ENCODE measurements around the gene GLDN. TPM values are rescaled to one million over a fixed set of nuclear protein-coding genes. Genes with fewer than 3 reads are reported as not detected.

GLDN gene
- total RNA-seq, 1 experiment from 2014 or later = 1.3 TPM

DNA sequence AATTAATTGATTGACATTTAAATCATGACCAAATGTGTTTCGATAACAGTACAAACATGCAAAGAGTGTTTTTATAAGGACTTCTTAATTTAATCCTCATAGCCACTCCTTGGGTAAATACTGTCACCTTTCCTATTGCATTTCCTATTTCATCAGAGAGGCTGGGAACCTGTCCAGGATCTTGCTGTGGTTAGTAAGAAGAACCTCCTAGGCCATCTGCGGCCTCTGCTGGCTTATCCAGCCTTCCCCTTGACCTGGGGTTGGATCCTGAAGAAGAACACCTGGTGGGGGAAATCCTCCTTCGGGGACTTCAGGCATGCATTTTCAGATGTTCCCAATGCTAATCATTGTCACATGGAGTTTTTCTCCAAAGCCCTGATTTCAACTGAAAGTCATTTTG is 25.5 kb downstream of the GLDN start:
- H3K36me3 Mint-ChIP-seq (ENCODE audit: insufficient read depth in 1 of 3, low read depth in 3 of 3) = no peaks in the 10 kb centered on the region
- H3K4me1 Mint-ChIP-seq = peaks cover 5 to 9% of the 10 kb centered on the region in 2 experiments
- Histone ChIP-seq H3K4me1 (ENCODE audit: insufficient read depth, low read length) (no peaks in the 10 kb centered on the region), H4K5ac (ENCODE audit: insufficient read length, low read depth, low read length) (no peak overlapping the region), H3K4ac (ENCODE audit: low read depth, low read length) (no peak overlapping the region), H3K56ac (ENCODE audit: insufficient read length, low read depth, low read length) (no peak overlapping the region), H3K4me2 (ENCODE audit: insufficient read depth, insufficient read length, low read length) (no peak overlapping the region), H2AK5ac (ENCODE audit: insufficient read length, low read length) (no peak overlapping the region), H2AFZ (ENCODE audit: low read length) (no peak overlapping the region), H2BK5ac (ENCODE audit: insufficient read length, low read length) (no peak overlapping the region), H3K18ac (ENCODE audit: insufficient read length, low read depth, low read length) (no peak overlapping the region), H3K79me1 (ENCODE audit: insufficient read depth, low read depth, low read length, poor library complexity, severe bottlenecking) (no peaks in the 10 kb centered on the region), H3K23ac (ENCODE audit: insufficient read length, low read depth, low read length) (no peak overlapping the region), H2BK12ac (ENCODE audit: insufficient read length, low read depth, low read length) (no peak overlapping the region), H3K9ac (ENCODE audit: extremely low read depth, insufficient read length, low read length) (no peak overlapping the region), H3K23me2 (ENCODE audit: insufficient read length, low read depth, low read length, poor library complexity, severe bottlenecking) (no peaks in the 10 kb centered on the region), H3K14ac (ENCODE audit: insufficient read depth, low read length) (no peak overlapping the region), H4K20me1 (ENCODE audit: control insufficient read depth, insufficient read depth, insufficient read length) (no peaks in the 10 kb centered on the region), H3K9me3 (ENCODE audit: control insufficient read depth, low read depth, low read length) (no peaks in the 10 kb centered on the region), H3K27ac (ENCODE audit: insufficient read length, low read depth, low read length) (no peak overlapping the region), H4K8ac (replicated peaks; ENCODE audit: insufficient read length, low read depth, low read length) (no peak overlapping the region), H3K27me3 (ENCODE audit: insufficient read depth, low read length) (no peaks in the 10 kb centered on the region), H2BK20ac (ENCODE audit: low read depth, low read length, poor library complexity, severe bottlenecking) (no peak overlapping the region), H2BK15ac (ENCODE audit: low read depth, low read length) (no peak overlapping the region), H4K91ac (ENCODE audit: insufficient read length, low read depth, low read length) (no peak overlapping the region), H3K79me2 (ENCODE audit: insufficient read depth, low read length) (no peaks in the 10 kb centered on the region), H3T11ph (ENCODE audit: low read length) (no peak overlapping the region), H2BK120ac (ENCODE audit: low read depth, low read length, poor library complexity, severe bottlenecking) (no peak overlapping the region)
- H3K4me3 Mint-ChIP-seq = no peak overlapping the region
- H3K27ac Mint-ChIP-seq = no peak overlapping the region
- no peak for DNase-seq
- TF ChIP-seq, protein P1, sequence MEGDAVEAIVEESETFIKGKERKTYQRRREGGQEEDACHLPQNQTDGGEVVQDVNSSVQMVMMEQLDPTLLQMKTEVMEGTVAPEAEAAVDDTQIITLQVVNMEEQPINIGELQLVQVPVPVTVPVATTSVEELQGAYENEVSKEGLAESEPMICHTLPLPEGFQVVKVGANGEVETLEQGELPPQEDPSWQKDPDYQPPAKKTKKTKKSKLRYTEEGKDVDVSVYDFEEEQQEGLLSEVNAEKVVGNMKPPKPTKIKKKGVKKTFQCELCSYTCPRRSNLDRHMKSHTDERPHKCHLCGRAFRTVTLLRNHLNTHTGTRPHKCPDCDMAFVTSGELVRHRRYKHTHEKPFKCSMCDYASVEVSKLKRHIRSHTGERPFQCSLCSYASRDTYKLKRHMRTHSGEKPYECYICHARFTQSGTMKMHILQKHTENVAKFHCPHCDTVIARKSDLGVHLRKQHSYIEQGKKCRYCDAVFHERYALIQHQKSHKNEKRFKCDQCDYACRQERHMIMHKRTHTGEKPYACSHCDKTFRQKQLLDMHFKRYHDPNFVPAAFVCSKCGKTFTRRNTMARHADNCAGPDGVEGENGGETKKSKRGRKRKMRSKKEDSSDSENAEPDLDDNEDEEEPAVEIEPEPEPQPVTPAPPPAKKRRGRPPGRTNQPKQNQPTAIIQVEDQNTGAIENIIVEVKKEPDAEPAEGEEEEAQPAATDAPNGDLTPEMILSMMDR (conservative IDR thresholded peaks at IDR 0.05) = no peak
- no peaks in the 10 kb centered on the region for H3K27me3 Mint-ChIP-seq (ENCODE audit: low read depth)
- H3K9me3 Mint-ChIP-seq = no peaks in the 10 kb centered on the region
- WGBS (ENCODE audit: extremely low coverage, insufficient read length, low lambda C conversion rate) = no CpG with 5 or more reads among the region's 3 CpGs
